Osteocyte (in vitro differentiated cells): ENCODE results near the gene RGS18. TPM values are rescaled to one million over a fixed set of nuclear protein-coding genes. Genes with fewer than 3 reads are reported as not detected.
"Not testable (repeated sequence)": the region's sequence is repeated elsewhere in the genome, so short reads cannot be mapped to it uniquely, and the experiment has no call there.

Source experiments
- DNase-seq: peaks from one replicate; pipeline ENCODE4 v3.0.0; 2021; ENCODE audit warnings: mixed read lengths; ENCODE audit not compliant: unreplicated experiment; ENCODE audit errors: extremely low spot score
- H3K27ac Mint-ChIP-seq: one replicate; pipeline ENCODE4 v1.8.0; 2021; ENCODE audit warnings: mild to moderate bottlenecking, mixed read lengths; ENCODE audit not compliant: unreplicated experiment
- H3K27me3 Mint-ChIP-seq: one replicate; pipeline ENCODE4 v1.8.0; 2021; ENCODE audit warnings: mixed read lengths; ENCODE audit not compliant: unreplicated experiment
- H3K36me3 Mint-ChIP-seq: one replicate; pipeline ENCODE4 v1.8.0; 2021; ENCODE audit warnings: mixed read lengths; ENCODE audit not compliant: unreplicated experiment
- H3K4me1 Mint-ChIP-seq: one replicate; pipeline ENCODE4 v1.8.0; 2021; ENCODE audit warnings: mixed read lengths; ENCODE audit not compliant: unreplicated experiment
- H3K4me3 Mint-ChIP-seq: one replicate; pipeline ENCODE4 v1.8.0; 2021; ENCODE audit warnings: mild to moderate bottlenecking, moderate library complexity, mixed read lengths; ENCODE audit not compliant: unreplicated experiment
- H3K9me3 Mint-ChIP-seq: one replicate; pipeline ENCODE4 v1.8.0; 2021; ENCODE audit warnings: mixed read lengths; ENCODE audit not compliant: unreplicated experiment
- total RNA-seq: library from RNA; stranded (reverse); gene quantifications from 2 replicates; pipeline ENCODE4 v1.2.1, GENCODE V29; 2021
- TF ChIP-seq, protein P1 (sequence below): fragments of 200-600 bp; sonication (generic); IDR thresholded peaks from 2 replicates; pipeline ENCODE4 v1.5.0; 2021; ENCODE audit warnings: antibody characterized with exemption, mild to moderate bottlenecking, moderate library complexity

Gene RGS18
- total RNA-seq, 1 donor from 2014 or later, result not detected

DNA sequence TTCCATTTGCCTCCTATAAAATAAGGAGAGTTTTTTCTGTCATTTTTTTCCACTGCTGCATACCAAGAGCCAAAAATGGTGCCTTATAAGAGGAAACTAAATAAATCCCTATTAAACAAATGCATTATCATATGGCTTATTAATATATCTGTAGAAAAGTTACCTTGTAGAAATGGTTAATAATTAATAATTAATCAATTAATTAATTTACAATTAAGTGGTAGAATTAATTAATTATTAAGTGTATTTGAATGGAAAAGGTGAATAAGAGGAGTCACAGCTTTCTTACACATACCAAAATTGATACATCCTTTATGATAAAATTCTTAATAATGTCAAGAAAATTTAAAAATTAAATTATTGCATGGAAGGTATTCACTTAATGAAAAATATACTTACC, 35.6 kb upstream of the RGS18 start:
- Mint-ChIP-seq H3K36me3 (no peaks in the 10 kb centered on the region), H3K9me3 (peaks cover 9% of the 10 kb centered on the region), H3K4me1 (no peaks in the 10 kb centered on the region), H3K4me3 (no peak overlapping the region), H3K27me3 (no peaks in the 10 kb centered on the region), H3K27ac (no peak overlapping the region)
- DNase-seq, result no peak
- TF ChIP-seq, protein P1, sequence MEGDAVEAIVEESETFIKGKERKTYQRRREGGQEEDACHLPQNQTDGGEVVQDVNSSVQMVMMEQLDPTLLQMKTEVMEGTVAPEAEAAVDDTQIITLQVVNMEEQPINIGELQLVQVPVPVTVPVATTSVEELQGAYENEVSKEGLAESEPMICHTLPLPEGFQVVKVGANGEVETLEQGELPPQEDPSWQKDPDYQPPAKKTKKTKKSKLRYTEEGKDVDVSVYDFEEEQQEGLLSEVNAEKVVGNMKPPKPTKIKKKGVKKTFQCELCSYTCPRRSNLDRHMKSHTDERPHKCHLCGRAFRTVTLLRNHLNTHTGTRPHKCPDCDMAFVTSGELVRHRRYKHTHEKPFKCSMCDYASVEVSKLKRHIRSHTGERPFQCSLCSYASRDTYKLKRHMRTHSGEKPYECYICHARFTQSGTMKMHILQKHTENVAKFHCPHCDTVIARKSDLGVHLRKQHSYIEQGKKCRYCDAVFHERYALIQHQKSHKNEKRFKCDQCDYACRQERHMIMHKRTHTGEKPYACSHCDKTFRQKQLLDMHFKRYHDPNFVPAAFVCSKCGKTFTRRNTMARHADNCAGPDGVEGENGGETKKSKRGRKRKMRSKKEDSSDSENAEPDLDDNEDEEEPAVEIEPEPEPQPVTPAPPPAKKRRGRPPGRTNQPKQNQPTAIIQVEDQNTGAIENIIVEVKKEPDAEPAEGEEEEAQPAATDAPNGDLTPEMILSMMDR, result no peak

DNA sequence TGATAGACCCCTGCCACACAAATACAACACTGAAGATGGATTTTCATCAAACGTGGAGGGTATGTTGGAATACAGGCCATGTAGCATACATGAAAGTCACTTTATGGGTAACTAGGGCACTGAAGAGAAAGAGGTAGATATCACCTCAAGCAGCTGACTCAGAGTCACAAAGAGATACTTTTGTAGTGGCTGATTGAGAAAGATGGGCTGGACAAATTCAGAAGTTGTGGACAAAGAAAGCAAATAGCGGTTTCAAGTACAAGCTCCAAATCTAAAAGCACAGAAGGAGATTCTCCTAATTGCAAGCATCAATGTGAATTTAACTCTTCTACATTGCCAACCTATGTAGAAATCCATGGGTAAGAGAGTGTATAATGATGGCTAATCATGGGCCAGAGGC, 35.0 kb upstream of the RGS18 start:
- Mint-ChIP-seq H3K4me1 (no peaks in the 10 kb centered on the region), H3K27me3 (no peaks in the 10 kb centered on the region), H3K4me3 (no peak overlapping the region), H3K9me3 (peaks cover 9% of the 10 kb centered on the region), H3K27ac (no peak overlapping the region), H3K36me3 (no peaks in the 10 kb centered on the region)
- TF ChIP-seq, protein P1, result no peak
- DNase-seq, result no peak

DNA sequence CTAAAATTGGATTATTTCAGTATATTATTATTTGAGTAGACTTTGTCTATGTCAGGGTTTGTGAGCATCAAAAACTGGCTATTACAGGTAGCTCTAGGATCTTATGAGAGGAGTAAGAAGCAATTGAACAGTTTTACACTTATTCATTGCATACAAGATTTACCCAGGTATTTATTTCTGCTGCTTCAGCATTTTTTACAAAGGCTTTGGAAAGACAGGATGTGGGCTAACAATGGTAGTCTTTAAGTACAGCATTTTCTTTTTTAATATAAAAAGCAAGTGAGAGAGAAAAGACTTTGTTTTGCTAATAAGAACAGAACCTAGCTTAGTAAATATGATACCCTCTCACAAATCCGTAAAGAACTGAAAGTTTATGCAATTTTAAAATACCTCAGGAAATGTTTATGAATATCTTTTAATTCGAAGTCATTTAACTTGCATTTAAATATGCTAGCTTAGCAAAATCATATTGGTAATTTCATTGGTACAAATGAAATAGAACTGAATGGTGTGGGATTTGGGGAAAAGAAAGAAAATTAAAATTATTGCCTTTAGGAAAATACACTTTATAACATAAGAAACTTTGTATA, 32.1 kb upstream of the RGS18 start:
- H3K4me3 Mint-ChIP-seq, result no peak overlapping the region

DNA sequence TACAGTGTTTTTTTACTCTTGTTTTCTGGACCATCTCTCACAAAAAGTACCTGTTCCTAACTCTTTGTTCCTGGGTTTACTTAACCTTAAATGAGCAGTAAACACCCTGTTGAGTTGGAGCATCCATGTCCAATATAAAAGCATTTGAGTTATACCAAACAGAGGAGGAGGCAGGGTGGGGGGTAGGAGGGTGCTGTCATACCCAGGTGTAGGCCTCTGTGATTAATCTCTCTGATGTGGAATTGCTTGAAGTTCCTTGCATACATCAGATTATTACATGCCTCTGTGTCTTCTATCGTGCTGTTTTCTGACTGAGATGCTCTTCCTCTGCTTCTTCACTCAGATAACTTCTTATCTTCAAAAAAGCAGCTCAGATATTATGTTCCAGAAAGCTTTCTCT, 28.1 kb upstream of the RGS18 start:
- H3K4me3 Mint-ChIP-seq, result no peak overlapping the region
- peaks cover 6% of the 10 kb centered on the region for H3K9me3 Mint-ChIP-seq
- H3K36me3 Mint-ChIP-seq, result peaks cover 3% of the 10 kb centered on the region
- no peaks in the 10 kb centered on the region for H3K27me3 Mint-ChIP-seq
- no peak for DNase-seq
- H3K4me1 Mint-ChIP-seq, result peaks cover 16% of the 10 kb centered on the region
- no peak overlapping the region for H3K27ac Mint-ChIP-seq
- TF ChIP-seq, protein P1, result no peak

More for the DNA sequence above, 32.1 kb upstream of the RGS18 start:
- TF ChIP-seq, protein P1, result no peak
- Mint-ChIP-seq H3K9me3 (peaks cover under 1% of the 10 kb centered on the region), H3K4me1 (no peaks in the 10 kb centered on the region), H3K36me3 (no peaks in the 10 kb centered on the region), H3K27me3 (no peaks in the 10 kb centered on the region), H3K27ac (no peak overlapping the region)
- DNase-seq, result no peak

DNA sequence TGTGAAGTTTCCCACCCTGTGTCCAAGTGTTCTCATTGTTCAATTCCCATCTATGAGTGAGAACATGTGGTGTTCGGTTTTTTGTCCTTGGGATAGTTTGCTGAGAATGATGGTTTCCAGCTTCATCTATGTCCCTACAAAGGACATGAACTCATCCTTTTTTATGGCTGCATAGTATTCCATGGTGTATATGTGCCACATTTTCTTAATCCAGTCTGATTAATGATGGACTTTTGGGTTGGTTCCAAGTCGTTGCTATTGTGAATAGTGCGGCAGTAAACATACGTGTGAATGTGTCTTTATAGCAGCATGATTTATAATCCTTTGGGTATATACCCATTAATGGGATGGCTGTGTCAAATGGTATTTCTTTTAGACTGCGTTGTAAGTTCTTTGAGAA, 27.4 kb upstream of the RGS18 start:
- not testable (repeated sequence) for H3K27ac Mint-ChIP-seq, H3K4me3 Mint-ChIP-seq, DNase-seq, H3K27me3 Mint-ChIP-seq, H3K36me3 Mint-ChIP-seq
- Mint-ChIP-seq H3K4me1 (peaks cover 16% of the 10 kb centered on the region), H3K9me3 (peaks cover 11% of the 10 kb centered on the region)

DNA sequence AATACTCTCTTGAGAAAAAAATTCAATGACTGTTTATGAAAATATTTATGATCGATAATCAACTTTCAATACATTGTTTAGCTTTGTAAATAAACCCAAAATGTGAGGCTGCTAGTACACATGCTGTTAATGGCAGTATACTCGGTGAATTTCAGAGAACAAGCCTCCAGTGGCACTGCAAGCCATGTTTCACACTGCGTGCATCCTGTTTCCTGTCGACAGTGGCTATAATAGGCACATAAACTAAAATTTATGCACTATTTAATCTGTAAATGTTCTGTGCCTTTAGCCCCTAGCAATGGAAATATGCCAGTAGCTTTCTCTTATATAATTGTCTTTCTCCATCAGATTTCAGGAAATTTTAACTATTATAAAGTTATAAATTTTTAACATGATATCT, 26.3 kb upstream of the RGS18 start:
- peaks cover 16% of the 10 kb centered on the region for H3K4me1 Mint-ChIP-seq
- peaks cover 3% of the 10 kb centered on the region for H3K36me3 Mint-ChIP-seq
- H3K27ac Mint-ChIP-seq, result no peak overlapping the region
- H3K27me3 Mint-ChIP-seq, result no peaks in the 10 kb centered on the region
- peaks cover 11% of the 10 kb centered on the region for H3K9me3 Mint-ChIP-seq
- no peak overlapping the region for H3K4me3 Mint-ChIP-seq
- TF ChIP-seq, protein P1, result no peak
- no peak for DNase-seq
